Measurements from ENCODE around the gene EIPR1. TPM values are rescaled to one million over a fixed set of nuclear protein-coding genes. Genes with fewer than 3 reads are reported as not detected.

EIPR1 gene
- total RNA-seq, 4 donors from 2014 or later, result 13.8 to 19.0 (median 15.3) TPM

DNA sequence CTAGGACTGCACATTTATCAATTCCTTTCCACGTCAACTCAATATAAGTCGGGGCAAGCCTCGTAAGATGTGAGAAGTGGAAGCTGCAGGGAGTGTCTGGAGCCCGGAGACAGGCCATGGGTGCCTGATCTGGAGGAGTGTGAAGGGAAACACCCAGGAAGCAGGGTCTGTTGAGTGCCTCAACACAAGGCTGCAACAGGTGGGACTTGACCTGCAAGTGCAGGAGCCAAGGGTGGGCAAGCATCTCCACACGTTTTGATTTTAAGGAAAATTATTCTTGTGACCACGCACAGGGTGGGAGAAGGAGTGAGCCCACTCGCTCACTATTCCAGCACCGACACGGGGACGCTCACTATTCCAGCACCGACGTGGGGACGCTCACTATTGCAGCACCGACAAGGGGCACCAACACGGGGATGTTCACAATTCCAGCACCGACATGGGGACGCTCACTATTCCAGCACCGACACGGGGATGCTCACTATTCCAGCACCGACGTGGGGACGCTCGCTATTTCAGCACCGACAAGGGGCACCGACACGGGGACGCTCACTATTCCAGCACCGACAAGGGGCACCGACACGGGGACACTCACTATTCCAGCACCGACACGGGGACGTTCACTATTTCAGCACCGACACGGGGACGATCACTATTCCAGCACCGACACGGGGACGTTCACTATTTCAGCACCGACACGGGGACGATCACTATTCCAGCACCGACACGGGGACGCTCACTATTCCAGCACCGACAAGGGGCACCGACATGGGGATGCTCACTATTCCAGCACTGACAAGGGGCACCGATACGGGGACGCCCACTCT lies 197.3 kb downstream of the EIPR1 start:
- Histone ChIP-seq H3K4me3 (no peak overlapping the region), H3K36me3 (peaks cover 0 to 23% (median 12%) of the 10 kb centered on the region in 4 donors), H3K9me3 (no peaks in the 10 kb centered on the region), H3K4me1 (no peaks in the 10 kb centered on the region), H3K27me3 (no peaks in the 10 kb centered on the region), H3K27ac (replicated peaks in 1 of 4) (no peak overlapping the region)
- intact Hi-C loops (cut with DNase I), result no loop called here
- WGBS, result 80% methylated on average over 50 of the region's 50 CpGs
- peak; percentile 93 for DNase-seq (ENCODE audit: extremely low spot score)
- TF ChIP-seq, protein P1, sequence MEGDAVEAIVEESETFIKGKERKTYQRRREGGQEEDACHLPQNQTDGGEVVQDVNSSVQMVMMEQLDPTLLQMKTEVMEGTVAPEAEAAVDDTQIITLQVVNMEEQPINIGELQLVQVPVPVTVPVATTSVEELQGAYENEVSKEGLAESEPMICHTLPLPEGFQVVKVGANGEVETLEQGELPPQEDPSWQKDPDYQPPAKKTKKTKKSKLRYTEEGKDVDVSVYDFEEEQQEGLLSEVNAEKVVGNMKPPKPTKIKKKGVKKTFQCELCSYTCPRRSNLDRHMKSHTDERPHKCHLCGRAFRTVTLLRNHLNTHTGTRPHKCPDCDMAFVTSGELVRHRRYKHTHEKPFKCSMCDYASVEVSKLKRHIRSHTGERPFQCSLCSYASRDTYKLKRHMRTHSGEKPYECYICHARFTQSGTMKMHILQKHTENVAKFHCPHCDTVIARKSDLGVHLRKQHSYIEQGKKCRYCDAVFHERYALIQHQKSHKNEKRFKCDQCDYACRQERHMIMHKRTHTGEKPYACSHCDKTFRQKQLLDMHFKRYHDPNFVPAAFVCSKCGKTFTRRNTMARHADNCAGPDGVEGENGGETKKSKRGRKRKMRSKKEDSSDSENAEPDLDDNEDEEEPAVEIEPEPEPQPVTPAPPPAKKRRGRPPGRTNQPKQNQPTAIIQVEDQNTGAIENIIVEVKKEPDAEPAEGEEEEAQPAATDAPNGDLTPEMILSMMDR (IDR thresholded peaks at IDR 0.05), result no peak
- TF ChIP-seq POLR2AphosphoS5 (IDR thresholded peaks at IDR 0.05) (no peak), EP300 (IDR thresholded peaks at IDR 0.05) (no peak), POLR2A (IDR thresholded peaks at IDR 0.05; ENCODE audit: low read depth) (no peak)

DNA sequence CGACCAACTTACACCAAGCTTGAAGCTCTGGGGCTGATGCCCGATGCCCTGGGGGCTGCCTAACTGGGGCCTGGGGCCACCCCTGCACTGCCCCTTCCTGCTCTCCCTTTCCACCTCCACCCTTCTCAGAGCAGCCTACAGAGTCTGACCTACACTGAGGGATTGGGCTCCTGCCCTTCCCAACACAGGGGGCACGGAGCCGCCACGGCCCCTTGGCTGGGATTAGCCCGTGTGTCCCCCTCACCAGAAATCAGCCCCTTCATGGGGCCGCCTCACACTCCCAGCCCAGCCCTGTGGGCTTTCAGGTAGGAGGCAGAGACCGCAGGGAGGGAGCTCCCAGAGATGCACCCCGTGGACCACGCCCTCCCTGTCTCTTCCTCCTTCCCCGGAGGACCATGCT lies 198.0 kb downstream of the EIPR1 start:
- 89% methylated on average over 11 of the region's 11 CpGs for WGBS
- Histone ChIP-seq H3K9me3 (no peaks in the 10 kb centered on the region), H3K4me3 (no peak overlapping the region), H3K36me3 (peaks cover 0 to 27% (median 14%) of the 10 kb centered on the region in 4 donors), H3K4me1 (no peaks in the 10 kb centered on the region), H3K27me3 (no peaks in the 10 kb centered on the region), H3K27ac (replicated peaks in 1 of 4) (no peak overlapping the region)
- intact Hi-C loops (cut with DNase I), result no loop called here
- no peak for DNase-seq (ENCODE audit: extremely low spot score)
- TF ChIP-seq POLR2A (IDR thresholded peaks at IDR 0.05; ENCODE audit: low read depth), result no peak
- TF ChIP-seq, protein P1 (IDR thresholded peaks at IDR 0.05), result no peak
- no peak for TF ChIP-seq EP300 (IDR thresholded peaks at IDR 0.05)

DNA sequence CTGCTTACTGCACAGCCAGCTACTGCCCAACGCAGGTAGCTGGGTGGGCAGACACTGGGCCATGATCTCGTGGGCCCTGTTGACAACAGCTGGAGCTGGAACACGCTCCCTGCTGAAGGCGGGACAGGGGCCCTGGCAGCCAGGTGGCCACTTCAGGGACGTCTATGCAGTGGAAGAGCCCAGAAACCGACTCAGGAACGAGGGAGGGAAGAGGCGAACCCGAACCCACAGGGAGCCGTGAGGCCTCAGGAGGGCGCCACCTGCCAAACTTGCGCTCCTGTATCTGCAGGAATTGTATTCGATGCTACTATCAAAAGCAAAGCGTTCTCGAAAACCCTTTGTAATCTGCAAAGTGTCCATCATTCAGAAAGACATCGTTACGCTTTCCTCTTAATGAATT lies 198.4 kb downstream of the EIPR1 start:
- Histone ChIP-seq H3K27me3 (no peaks in the 10 kb centered on the region), H3K9me3 (no peaks in the 10 kb centered on the region), H3K36me3 (peaks cover 0 to 30% (median 15%) of the 10 kb centered on the region in 4 donors), H3K4me3 (no peak overlapping the region), H3K4me1 (no peaks in the 10 kb centered on the region), H3K27ac (replicated peaks in 1 of 4) (no peak overlapping the region)
- TF ChIP-seq, protein P1 (IDR thresholded peaks at IDR 0.05), result no peak
- TF ChIP-seq EP300 (IDR thresholded peaks at IDR 0.05) (no peak), POLR2AphosphoS5 (IDR thresholded peaks at IDR 0.05) (no peak), POLR2A (IDR thresholded peaks at IDR 0.05; ENCODE audit: low read depth) (no peak)
- 90% methylated on average over 17 of the region's 17 CpGs for WGBS
- no peak for DNase-seq (ENCODE audit: extremely low spot score)
- intact Hi-C loops (cut with DNase I), result no loop called here

DNA sequence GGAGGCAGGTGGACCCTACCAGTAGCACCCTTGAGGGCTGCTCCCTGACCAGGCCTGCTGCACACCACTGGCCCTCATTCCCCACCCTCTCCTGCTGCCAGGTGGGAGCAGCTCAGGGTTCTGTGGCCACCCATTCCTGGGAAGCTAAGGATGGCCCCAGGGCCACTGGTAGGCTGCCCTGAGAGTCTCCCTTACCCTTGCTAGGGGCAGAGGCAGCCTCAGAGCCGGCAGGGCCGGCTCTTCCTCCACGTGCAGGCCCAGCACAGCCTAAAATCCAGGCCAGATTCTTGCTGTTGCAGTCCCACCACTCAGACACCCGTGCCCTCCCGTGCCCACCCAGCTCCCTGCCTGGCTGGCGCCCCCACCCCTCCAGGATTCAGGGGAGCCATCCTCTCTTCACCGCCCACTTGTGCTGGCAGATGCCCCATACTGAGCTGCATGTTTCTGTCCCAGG lies 199.0 kb downstream of the EIPR1 start:
- WGBS, result 96% methylated on average over 7 of the region's 7 CpGs
- DNase-seq (ENCODE audit: extremely low spot score), result no peak
- Histone ChIP-seq H3K4me3 (no peak overlapping the region), H3K27ac (replicated peaks in 1 of 4) (no peak overlapping the region), H3K4me1 (no peaks in the 10 kb centered on the region), H3K27me3 (no peaks in the 10 kb centered on the region), H3K36me3 (peaks cover 0 to 30% (median 13%) of the 10 kb centered on the region in 4 donors), H3K9me3 (no peaks in the 10 kb centered on the region)
- intact Hi-C loops (cut with DNase I), result no loop called here
- TF ChIP-seq, protein P1 (IDR thresholded peaks at IDR 0.05), result no peak
- no peak for TF ChIP-seq POLR2A (IDR thresholded peaks at IDR 0.05; ENCODE audit: low read depth)
- TF ChIP-seq EP300 (IDR thresholded peaks at IDR 0.05), result no peak
- TF ChIP-seq POLR2AphosphoS5 (IDR thresholded peaks at IDR 0.05), result no peak

Measured in esophagus muscularis mucosa (tissue), 4 donors.